ENCODE data around the gene C6orf136.

DNA sequence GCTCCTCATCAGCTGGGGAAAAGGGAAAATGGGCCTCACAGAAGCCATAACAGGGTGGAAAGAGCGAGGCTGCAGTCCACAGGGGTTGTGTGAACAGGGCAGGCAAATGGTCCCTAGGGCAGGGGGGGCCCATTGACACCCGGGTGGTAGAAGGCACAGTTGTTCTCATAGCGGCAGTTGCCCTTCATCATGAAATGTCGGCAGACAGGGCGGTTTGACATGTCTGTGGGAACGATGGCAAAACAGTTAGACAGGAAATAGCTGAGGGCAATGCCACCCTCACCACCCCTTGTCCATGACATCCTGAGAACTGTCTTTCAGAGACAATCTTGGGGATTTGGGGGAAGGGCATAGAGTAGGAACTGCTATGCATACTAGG lies 45.5 kb upstream of the C6orf136 start:
- TF ChIP-seq, protein P1, sequence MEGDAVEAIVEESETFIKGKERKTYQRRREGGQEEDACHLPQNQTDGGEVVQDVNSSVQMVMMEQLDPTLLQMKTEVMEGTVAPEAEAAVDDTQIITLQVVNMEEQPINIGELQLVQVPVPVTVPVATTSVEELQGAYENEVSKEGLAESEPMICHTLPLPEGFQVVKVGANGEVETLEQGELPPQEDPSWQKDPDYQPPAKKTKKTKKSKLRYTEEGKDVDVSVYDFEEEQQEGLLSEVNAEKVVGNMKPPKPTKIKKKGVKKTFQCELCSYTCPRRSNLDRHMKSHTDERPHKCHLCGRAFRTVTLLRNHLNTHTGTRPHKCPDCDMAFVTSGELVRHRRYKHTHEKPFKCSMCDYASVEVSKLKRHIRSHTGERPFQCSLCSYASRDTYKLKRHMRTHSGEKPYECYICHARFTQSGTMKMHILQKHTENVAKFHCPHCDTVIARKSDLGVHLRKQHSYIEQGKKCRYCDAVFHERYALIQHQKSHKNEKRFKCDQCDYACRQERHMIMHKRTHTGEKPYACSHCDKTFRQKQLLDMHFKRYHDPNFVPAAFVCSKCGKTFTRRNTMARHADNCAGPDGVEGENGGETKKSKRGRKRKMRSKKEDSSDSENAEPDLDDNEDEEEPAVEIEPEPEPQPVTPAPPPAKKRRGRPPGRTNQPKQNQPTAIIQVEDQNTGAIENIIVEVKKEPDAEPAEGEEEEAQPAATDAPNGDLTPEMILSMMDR (IDR thresholded peaks at IDR 0.05), result no peak
- TF ChIP-seq, protein P2, sequence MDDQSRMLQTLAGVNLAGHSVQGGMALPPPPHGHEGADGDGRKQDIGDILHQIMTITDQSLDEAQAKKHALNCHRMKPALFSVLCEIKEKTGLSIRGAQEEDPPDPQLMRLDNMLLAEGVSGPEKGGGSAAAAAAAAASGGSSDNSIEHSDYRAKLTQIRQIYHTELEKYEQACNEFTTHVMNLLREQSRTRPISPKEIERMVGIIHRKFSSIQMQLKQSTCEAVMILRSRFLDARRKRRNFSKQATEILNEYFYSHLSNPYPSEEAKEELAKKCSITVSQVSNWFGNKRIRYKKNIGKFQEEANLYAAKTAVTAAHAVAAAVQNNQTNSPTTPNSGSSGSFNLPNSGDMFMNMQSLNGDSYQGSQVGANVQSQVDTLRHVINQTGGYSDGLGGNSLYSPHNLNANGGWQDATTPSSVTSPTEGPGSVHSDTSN (IDR thresholded peaks at IDR 0.05), result no peak
- no peak for TF ChIP-seq ZNF302 (CRISPR knock-in tag; IDR thresholded peaks at IDR 0.05)
- TF ChIP-seq POLR2A (IDR thresholded peaks at IDR 0.05; ENCODE audit: low read length), result no peak
- TF ChIP-seq RFX5 (IDR thresholded peaks at IDR 0.05), result no peak
- TF ChIP-seq ESRRA (IDR thresholded peaks at IDR 0.05; ENCODE audit: borderline replicate concordance, low read length), result no peak
- TF ChIP-seq CEBPB (IDR thresholded peaks at IDR 0.05), result no peak
